ENCODE results near the gene DIS3L2.

DNA sequence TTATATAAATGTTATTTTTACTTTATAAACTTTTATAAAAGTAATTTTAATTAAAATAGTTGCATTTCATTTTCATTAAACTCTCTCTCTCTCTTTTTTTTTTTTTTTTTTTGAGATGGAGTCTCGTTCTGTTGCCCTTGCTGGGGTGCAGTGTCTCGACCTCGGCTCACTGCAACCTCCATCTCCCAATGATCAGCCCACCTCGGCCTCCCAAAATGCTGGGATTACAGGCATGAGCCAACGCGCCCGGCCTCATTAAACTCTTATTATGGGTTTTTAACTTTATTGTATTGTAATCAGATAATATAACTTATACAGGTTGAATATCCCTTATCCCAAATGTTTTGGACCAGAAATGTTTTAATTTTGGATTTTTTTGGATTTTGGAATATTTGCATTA is 24.5 kb upstream of the DIS3L2 start:
- TF ChIP-seq, protein P1, sequence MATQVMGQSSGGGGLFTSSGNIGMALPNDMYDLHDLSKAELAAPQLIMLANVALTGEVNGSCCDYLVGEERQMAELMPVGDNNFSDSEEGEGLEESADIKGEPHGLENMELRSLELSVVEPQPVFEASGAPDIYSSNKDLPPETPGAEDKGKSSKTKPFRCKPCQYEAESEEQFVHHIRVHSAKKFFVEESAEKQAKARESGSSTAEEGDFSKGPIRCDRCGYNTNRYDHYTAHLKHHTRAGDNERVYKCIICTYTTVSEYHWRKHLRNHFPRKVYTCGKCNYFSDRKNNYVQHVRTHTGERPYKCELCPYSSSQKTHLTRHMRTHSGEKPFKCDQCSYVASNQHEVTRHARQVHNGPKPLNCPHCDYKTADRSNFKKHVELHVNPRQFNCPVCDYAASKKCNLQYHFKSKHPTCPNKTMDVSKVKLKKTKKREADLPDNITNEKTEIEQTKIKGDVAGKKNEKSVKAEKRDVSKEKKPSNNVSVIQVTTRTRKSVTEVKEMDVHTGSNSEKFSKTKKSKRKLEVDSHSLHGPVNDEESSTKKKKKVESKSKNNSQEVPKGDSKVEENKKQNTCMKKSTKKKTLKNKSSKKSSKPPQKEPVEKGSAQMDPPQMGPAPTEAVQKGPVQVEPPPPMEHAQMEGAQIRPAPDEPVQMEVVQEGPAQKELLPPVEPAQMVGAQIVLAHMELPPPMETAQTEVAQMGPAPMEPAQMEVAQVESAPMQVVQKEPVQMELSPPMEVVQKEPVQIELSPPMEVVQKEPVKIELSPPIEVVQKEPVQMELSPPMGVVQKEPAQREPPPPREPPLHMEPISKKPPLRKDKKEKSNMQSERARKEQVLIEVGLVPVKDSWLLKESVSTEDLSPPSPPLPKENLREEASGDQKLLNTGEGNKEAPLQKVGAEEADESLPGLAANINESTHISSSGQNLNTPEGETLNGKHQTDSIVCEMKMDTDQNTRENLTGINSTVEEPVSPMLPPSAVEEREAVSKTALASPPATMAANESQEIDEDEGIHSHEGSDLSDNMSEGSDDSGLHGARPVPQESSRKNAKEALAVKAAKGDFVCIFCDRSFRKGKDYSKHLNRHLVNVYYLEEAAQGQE (IDR thresholded peaks at IDR 0.05; ENCODE audit: insufficient read depth in 1 of 2, low read depth in 2 of 2, low read length in 2 of 2), result no peak
- TF ChIP-seq POLR2AphosphoS5 (IDR thresholded peaks at IDR 0.05; ENCODE audit: low read depth, low read length) (no peak), TAF1 (IDR thresholded peaks at IDR 0.05; ENCODE audit: borderline replicate concordance, insufficient read depth, low read length) (no peak), SIN3A (IDR thresholded peaks at IDR 0.05; ENCODE audit: borderline replicate concordance, insufficient read depth, low read length) (no peak), FOXP2 (optimal IDR thresholded peaks at IDR 0.05; ENCODE audit: borderline replicate concordance, extremely low read depth, extremely low read length, insufficient read depth) (no peak)

All from PFSK-1 (cell line).